ENCODE data around the gene APCDD1.
"Not testable (repeated sequence)": the region's sequence is repeated elsewhere in the genome, so short reads cannot be mapped to it uniquely, and the experiment has no call there.

The APCDD1 gene

DNA sequence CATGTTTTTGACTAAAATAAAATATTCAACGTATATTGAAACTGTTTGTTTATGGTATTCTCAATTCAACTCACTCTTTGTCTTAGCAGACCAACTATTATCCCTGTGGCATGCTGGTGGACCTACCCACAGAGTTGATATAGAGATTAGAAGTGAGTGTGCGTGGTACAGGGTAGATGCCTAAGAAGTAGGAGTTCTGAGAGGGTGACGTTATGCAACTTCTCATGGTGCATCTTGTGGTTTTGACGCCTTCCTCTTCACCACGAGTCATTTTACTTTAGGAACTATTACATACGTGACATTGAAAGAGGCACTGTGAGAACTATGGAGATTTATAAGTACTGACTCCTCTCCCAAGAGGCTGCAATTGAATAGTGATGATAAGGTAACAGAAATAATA, 44.8 kb downstream of the APCDD1 start:
- DNase-seq: no peak

DNA sequence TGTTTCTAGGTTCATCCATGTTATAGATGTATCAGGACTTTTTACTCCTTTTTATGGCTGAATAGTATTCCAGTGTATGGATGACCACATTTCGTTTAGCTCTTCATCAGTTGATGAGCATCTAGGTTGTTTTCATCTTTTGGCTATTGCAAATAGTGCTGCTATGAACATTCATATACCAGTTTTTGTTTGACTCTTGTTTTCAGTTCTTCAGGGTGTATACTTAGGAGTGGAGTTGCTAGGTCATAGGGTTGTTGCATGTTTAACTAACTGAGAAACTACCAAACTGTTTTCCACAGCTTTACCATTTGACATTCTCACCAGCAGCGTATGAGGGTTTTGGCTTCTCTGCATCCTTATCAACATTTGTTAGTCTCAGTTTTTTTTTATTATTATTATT, 45.6 kb downstream of the APCDD1 start:
- DNase-seq: no peak

DNA sequence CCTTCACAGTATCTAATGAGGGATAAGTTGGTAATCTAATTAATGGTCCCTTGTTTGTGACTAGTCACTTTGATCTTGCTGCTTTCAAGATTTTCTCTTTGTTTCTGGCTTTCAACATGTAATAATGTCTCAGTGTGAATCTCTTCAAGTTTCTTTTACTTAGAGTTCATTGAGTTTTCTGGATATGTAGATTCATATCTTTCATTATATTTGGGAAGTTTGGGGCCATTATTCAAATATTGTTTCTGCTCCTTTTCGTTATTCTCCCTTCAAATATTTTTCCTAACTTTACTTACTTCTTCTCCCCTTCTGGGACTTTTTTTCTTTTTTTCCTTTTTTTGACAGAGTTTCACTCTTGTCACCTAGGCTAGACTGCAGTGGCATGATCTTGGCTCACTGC, 50.3 kb downstream of the APCDD1 start:
- no peak for DNase-seq

DNA sequence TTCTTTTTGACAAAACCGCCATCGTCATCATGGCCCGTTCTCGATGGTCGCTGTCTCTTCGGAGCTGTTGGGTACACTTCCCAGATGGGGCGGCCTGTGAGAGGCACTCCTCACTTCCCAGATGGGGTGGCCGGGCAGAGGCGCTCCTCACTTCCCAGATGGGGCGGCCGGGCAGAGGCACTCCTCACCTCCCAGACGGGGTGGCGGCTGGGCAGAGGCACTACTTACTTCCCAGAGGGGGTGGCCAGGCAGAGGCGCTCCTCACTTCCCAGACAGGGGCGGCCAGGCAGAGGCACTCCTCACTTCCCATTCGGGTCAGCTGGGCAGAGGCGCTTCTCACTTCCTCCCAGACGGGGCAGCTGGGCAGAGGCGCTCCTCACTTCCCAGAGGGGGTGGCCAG, 51.5 kb downstream of the APCDD1 start:
- not testable (repeated sequence) for DNase-seq

DNA sequence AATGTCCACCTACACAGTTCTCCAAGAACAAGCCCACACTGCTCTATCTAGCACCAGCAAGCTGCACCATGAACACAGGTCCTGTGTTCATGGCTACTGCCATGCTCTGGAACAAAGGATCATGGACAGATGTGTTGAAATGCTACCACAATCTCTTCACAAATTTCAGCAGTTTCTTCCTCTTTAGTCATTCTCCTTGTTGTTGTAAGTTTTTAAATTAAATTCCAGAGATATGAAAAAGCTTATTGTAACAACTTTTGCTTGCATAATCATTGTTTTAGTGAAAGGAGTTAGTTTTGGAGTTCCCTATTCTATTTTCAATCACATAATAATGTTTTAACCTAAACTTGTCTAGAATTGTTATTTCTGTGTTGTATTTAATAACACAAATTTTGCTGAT, 54.2 kb downstream of the APCDD1 start:
- DNase-seq: no peak

DNA sequence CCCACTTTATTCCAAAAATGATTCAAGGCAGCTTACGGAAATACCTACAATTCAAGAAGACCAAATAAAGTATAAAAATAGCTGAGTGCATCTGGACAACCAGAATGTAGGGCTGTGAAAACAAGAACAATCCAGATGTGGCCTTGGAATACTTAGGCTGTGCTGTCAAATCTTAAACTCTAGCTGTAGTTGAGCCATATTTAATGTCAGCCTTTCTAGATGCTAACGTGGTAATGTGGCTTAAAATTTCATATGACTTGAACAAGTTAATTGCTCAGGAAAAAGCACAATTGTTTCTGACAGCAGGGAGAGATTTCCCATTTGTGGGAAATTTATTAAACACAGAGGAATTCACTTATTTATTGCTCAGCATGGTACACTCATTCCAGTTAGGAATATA, 56.8 kb downstream of the APCDD1 start:
- no peak for DNase-seq

DNA sequence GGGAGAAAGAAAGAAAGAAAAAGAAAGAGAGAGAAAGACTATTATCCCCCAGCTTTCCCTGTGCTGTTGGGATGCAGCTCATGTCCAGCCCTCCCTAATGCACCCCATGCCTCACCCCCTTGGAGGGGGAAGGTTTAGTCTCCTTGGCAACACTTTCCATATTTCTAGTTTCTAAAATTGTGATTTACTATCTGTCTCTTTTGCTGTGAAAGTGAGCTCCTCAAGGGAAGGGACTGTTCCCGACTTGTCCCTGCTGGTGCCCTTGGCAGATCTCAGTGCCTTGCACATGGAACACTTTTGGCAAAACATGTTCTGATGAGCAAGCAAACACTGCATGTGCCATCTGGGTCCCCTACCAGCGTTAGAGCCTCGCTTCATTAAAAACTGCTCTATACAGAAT, 59.6 kb downstream of the APCDD1 start:
- DNase-seq: no peak

DNA sequence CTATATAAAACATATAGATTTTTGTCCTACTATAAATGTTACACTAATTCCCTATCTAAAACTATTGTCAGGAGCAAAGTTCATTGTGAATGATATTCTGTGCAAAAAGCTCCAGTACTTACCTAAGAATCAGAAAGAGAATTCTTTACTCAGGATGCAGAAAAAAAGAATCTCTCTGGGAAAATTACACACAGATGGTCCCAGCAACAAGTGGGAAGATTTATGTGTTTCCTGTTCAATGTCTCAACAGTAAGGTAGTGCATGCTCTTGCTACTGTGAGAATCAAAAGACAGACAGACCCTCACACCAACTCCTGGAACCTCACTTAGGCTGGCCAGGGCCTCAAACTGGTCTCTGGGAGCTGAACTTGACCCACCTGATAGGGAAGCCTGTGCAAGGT, 60.2 kb downstream of the APCDD1 start:
- DNase-seq: no peak

DNA sequence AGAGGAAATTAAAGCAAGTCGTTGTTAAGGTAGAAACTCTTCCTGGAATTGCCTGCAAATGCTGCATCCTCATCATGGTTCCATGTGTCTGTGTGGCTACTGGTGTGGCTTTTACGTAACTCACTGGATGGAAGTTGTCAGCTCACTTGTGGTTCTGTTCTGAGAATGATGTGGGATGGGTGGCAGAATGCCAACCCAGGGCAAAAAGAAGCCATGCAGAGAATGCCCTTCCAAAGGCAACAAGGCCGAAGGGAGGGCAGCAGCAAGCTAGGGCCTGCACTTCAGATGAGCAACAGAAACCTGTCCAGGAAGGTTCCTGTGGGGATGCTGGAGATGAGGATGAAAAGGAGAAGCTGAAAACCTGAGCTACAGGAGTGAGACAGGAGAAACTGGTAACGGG, 61.0 kb downstream of the APCDD1 start:
- DNase-seq: no peak

DNA sequence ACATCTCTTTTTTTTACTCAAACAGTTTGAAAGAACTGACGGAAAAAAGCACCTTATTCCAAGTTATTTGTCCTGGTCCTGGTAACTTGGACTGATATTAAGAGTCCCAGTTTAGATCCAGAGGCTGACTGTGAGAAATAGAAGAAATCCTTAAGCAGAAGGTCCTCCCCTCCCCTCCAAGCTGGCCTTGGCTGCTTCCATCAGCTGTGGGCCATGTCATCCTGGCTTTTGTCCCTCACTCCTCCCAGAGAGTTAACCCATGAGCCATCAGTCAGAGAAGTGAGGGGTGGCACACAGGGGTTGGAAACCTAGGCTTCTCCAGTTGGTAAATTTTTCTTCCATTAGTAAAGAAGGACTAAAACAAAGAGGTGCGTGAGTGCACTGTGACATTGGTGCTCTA, 61.6 kb downstream of the APCDD1 start:
- DNase-seq: no peak

DNA sequence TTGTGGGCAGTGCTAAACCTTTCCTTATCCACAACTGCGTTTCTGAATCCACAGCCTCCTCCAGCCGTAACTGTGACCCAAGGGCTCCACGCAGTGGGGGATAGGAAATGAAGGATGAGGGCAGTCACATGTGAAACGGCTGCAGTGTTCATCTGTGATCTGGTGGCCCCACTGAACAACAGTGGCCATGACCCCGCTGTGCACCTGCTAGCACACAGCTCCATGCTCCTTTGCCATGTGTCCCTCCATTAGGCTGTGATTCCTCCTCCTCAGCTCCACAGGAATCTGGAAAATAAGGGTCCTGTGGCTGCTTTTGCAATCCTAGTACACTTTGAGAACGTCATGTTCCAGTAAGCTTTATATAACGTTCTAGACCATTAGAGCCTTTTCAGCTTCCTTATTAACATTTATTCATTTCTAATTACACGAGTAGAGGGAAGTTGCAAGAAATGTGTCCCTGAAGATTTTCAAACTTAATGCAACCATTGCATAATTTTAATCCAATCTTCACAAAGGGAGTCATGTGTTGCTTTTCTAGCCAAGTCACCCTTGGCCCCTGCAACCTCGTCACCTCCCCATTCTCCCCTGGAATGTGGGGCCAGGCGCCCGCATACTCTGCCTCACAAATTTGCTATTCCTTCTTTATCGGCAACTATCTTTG, 64.3 kb downstream of the APCDD1 start:
- DNase-seq: peak; percentile 35

DNA sequence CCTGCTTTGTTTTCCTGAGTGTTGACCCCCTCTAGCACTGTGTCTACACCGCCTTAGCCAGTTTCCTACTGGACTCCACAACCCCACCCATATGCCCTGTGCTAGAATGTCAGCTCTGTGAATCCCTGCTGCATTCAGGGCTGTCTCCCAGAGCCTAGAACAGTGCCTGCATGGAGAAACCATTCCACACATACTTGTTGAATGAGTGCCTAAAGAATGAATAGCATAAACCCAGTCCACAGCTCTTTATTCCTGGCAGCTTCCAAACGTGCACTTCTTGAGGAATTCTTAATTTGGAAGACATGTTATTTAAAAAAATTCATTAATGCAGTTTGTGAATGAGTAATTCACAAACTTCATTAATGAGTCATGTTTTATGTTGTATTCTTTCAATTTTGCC, 64.9 kb downstream of the APCDD1 start:
- no peak for DNase-seq

DNA sequence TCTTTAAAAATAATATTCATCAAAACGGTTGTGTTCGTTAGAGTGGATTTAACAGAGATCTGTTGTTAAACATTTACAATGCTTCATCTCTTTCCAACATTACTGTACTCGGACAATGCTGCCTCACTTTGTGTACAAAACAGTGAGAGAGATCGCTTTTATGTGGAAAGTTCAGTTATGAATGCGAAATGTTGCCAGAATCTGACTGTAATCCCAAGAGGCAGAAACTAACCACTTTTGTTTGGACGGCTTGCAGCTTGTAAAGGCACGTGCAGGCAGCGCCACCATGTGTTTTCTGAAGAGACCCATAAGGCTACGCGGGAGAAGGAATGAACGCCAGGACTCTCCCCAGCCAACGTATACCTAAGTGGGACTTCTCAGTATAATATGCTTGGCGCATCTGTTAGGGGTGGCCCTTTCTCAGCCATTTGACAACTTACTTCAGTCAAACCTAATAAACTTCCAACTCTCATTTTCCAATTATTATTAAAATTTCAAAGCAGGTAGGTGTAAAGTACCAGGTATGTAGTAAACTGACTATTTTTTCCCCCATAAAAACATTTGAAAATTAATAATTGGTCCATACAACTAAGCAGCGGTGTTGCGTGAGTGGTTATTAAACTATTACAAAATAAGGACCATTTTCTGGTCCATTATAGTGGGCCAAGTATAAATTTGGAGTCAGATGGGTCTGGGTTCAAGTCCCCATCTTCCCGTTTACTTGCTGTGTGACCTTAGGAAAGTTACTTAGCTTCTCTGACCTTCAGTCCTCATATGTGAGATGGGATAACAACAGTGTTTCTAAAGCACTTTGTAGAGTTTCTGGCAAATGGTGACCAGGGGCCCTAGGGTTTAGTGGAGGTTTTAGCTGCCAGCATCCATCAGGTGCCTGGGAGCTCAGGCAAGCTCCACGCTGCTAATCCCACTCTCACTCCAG, 65.8 kb downstream of the APCDD1 start:
- DNase-seq: peak; percentile 85

DNA sequence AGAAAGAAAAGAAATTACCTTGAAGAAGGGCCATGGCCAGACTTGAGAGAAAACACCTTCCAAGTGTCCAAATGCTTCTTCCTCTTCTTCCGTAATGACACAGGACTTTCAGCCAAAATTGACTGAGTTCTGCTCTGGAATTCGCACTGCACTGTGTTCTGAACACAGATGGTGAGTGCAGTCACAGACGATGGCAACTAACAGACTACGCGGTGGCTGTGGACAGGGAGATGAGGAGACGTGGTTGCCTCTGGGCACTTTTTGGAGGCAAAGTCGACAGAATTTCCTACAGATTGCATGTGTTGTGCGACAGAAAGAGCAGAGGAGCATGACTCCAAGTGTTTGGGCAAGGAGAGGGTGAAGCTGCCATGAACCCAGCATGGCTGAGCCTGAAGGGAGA, 67.1 kb downstream of the APCDD1 start:
- DNase-seq: no peak

DNA sequence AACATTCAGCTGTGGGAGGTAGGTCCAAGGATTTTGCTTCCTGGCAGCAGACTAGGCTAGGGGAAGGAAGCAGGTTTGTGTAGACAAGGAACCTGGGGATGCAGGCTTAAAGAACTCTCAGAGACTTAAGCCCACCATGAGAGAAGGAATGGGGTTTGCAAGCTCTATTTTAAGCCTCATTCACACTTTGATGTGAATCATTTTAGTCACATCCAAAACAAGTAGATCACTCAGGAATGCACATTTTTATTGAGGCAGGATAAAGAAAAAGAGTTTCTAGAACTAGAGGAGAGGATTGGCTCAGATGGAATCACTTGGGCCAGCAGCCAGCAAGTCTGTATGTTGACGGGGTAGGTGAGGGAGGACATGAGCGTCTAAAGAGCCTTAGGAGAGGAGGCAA, 68.1 kb downstream of the APCDD1 start:
- no peak for DNase-seq

DNA sequence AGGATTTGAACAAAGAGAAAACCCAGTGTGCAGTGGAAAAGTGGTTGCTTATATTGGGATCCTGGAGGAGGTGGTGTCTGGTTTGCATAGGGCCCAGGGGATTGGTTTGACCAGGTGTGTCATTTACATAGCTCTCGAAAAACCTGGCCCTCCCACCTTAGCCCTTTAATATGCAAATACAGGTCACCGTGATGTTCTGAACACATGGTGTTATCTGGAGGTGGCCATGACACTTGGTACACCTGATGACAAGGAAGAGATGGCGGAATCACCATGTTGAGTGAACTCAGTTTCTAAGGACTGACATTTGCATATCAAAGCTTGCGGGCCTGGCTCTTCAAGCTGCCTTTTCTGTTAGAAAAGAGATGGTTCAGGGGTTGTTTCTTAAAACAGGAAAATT, 69.1 kb downstream of the APCDD1 start:
- DNase-seq: no peak

DNA sequence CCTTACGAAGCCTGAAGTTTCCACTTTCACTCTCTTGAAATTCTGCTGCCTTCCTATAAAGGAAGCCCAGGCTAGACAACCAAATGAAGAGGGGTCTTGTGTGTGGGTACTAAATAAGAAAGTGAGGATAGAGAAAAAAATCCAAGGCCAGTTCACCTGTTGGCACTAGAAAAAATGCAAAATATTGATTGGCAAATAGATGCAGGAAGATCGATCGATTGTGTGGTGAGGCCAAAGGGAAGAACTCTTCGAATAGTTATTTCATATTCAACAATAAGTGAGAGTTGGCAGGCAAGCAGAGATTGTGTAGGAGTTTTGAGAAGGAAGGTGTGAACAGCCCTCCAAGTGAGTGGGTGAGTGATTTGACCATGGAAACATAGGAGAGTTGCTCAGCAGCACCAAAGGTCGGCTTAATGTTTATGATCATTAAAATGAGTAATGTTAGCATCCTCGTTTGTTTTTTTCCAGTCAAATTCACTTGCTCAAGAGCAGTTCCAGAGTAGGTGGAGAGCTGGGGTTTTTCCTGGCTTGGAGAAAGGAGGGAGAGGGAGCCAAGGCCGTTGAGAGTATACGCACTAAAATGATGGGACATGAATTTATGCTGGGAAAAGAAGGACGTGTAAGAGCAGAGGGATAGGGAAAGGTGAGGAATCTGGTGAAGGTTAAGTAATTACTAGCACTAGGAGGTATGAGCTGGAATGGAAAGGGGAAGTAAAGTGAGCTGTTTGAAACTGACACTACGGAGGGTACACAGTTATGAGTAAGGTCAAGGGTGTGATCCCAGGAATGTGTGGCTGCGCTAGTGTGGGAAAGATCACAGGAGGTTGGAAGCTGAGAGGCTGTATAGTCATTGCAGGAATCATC, 70.3 kb downstream of the APCDD1 start:
- no peak for DNase-seq

DNA sequence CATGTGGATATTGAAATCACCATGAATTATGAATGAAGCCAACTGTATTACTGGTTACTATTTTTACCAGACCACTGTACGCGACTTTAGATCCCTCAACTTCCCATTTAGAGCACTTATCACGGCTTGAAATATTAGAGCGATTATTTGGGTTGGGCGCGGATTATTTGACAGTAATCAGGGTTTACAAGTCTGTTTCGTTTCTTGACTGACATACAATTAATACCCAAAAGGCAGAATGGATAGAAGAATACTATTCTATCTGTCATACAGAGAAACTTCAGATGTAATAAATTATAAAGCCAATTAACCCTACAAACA, 70.9 kb downstream of the APCDD1 start:
- no peak for DNase-seq

DNA sequence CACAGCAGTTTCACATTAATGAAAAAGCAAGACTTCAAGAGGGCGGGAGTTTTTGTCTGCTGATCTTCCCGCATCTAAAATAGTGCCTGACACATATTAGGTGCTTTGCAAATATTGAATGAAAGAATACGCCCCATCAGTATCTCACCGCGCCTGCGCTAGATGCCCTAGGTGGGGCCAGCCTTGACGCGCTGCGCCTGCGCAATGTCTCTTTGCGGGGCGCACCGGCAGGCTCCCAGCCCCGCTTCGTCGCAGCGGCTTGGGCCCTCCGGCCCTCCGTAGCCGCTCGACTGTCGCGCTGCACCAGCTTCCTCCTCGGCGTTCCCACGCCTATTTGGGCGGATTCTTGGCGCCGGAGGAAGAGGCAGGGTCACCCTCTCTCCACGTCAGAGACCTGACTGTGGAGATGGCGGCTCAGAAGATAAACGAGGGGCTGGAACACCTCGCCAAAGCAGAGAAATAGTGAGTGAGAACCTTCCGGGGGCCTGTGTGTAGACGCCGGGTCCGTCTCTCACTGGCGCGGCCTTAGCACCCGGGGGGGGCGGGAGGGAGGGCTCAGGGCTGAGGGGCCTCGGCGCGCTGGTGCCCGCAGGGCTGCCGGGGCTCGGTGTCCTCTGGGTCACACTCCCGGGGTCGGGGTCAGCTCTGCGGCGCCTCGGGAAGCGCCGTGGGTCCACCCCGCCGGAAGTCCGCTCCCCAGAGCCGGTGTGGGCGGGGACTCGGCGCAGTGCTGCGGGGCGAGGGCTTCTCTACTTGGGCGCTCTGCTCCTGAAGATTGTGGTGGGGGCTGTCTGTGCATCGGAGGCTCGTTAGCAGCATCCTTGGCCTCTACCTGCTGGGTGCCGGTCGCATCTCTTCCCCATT, 71.5 kb downstream of the APCDD1 start, which contains the start of gene NAPG:
Gene NAPG, plus strand, starts transcription at position 331 of the 864 bp plus-strand sequence. Its CDS starts 76 bp downstream, at position 407.
- peak; percentile 96 for DNase-seq

DNA sequence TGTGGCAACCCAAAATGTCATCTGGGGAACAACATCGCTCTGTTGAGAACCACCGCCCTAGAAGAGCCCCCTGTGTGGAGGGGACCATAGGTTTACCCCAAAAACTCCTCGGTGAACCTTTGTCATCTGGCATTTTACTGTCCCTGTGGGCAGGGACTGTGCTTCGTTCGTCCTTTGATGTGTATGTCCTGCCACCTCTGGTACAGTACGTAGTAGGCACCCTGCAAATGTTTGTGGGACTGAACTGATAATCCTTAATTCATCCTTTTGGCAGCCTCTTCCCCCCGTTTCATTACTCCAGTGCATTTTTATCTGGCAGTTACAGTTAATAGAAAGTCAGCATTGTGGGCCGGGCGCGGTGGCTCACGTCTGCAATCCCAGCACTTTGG, 72.1 kb downstream of the APCDD1 start:
- peak; percentile 47 for DNase-seq

DNA sequence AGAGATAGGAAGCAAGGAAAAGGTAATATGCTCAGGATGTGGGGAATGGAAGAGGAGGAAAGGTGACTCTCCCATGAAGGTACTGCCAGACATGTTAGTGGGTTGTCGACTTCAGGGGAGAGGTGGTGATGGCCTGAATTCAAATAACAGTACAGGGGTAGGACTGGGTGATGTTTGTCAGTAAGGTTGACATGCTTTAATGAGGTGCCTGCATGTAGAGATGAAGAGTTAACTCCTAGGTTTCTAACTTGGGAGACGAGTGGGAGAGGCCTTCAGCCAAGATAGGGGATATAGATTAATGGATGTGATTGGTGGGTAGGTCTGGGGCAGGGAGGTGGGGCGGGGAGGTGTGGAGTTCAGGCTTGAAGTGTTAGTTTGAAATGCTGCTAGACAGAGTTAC, 74.0 kb downstream of the APCDD1 start:
- DNase-seq: no peak

DNA sequence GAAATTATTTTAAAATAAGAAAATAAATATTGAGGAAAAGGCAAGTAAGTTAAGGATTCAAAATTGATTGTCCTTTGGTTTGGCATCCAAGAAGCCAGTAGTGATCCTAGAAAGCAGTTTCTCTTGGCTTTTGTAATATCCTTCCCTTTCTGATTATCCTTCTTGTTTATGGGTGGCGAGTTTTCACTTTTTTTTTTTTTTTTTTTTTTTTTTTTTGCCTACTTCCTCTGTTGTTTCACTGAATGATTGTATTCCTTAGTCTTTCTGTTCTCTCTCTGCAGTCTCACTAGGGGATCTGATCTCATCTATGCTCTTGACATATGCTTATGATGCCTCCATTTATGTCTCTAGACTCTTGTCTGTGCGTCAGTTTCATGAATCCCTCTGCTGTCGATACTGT, 75.6 kb downstream of the APCDD1 start:
- DNase-seq: no peak

DNA sequence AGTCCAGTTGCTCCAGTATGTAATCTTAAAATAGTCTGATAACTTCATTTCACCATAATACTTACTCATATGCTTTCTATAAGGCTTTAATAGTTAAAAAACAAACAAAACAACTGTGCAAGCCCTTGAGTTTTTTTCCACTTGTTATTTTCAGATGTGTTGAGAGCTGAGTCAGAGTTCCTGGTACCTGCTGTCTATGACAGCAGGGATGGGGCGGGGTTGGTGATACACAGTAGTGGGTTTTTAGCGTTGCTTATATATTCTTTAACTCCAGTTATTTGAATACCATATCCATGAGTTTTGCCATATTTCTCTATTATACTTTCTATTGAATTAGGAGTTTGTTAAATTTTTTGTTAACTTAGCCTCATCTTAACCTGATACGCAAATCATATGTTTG, 76.4 kb downstream of the APCDD1 start:
- peak; percentile 16 for DNase-seq

Measured in hematopoietic multipotent progenitor cell treated with erythropoietin and hydrocortisone succinate and interleukin-3 and kit ligand, for 8 days (in vitro differentiated cells).